ENCODE measurements around the gene EWSR1.

DNA sequence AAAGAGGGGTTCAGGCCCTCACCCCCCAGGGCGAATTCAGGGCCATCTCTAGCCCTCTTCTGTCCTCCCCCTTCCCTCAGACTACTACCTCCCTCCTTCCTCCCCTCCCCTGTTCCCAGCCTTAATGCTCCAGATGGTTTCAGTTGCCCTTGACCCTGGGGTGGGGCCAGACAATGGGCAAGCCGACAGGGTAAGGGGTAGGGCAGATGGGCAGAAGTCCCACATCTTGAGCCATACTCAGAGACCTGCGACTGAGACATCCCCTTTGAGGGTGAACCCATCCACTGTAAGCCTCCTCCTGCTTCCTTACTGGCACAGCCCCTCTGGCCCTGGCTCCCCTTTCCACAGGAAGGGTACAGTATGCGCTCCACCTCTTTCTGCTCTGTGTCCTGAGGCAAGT lies 2.1 kb upstream of the EWSR1 start:
- TF ChIP-seq, protein P1, sequence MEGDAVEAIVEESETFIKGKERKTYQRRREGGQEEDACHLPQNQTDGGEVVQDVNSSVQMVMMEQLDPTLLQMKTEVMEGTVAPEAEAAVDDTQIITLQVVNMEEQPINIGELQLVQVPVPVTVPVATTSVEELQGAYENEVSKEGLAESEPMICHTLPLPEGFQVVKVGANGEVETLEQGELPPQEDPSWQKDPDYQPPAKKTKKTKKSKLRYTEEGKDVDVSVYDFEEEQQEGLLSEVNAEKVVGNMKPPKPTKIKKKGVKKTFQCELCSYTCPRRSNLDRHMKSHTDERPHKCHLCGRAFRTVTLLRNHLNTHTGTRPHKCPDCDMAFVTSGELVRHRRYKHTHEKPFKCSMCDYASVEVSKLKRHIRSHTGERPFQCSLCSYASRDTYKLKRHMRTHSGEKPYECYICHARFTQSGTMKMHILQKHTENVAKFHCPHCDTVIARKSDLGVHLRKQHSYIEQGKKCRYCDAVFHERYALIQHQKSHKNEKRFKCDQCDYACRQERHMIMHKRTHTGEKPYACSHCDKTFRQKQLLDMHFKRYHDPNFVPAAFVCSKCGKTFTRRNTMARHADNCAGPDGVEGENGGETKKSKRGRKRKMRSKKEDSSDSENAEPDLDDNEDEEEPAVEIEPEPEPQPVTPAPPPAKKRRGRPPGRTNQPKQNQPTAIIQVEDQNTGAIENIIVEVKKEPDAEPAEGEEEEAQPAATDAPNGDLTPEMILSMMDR (IDR thresholded peaks at IDR 0.05): no peak
- TF ChIP-seq ZFX (IDR thresholded peaks at IDR 0.05; ENCODE audit: borderline replicate concordance): no peak
